ENCODE data around the gene ANLN.

GRCh38 chr7:36464271-36464670 is 74.6 kb downstream of the ANLN start:
- TF ChIP-seq CTCF (conservative IDR thresholded peaks at IDR 0.05 in 1 of 2, IDR thresholded peaks at IDR 0.05 in 1 of 2; ENCODE audit: extremely low read depth in 1 of 2, insufficient read depth in 1 of 2, low read depth in 1 of 2, low read length in 2 of 2) (no peak), EZH2 (IDR thresholded peaks at IDR 0.05; ENCODE audit: borderline replicate concordance, low read length) (no peak)
